Fibroblast of skin of scalp (primary cell): Measurements from ENCODE around the gene SORL1.

Experiments used
- DNase-seq: peaks from one replicate; pipeline ENCODE4 v3.0.0-alpha.2; 2013

SORL1 gene

GRCh38 chr11:121590772-121591404 lies 138.8 kb downstream of the SORL1 start:
- DNase-seq = no peak

GRCh38 chr11:121591405-121592033 lies 139.4 kb downstream of the SORL1 start:
- DNase-seq = peak; percentile 78

GRCh38 chr11:121592708-121593107 lies 140.6 kb downstream of the SORL1 start:
- no peak for DNase-seq

GRCh38 chr11:121595717-121596161 lies 143.6 kb downstream of the SORL1 start:
- DNase-seq = peak; percentile 99

- peak; percentile 37 for DNase-seq
Measured at GRCh38 chr11:121596195-121597155, 144.4 kb downstream of the SORL1 start.

- no peak for DNase-seq
Measured at GRCh38 chr11:121603316-121603715, 151.2 kb downstream of the SORL1 start.

GRCh38 chr11:121604152-121604551 lies 152.0 kb downstream of the SORL1 start:
- DNase-seq = no peak

GRCh38 chr11:121606354-121606753 lies 154.2 kb downstream of the SORL1 start:
- no peak for DNase-seq

- DNase-seq = no peak
Measured at GRCh38 chr11:121607341-121607740, 155.2 kb downstream of the SORL1 start.

- DNase-seq = no peak
Measured at GRCh38 chr11:121608545-121609098, 156.5 kb downstream of the SORL1 start.

GRCh38 chr11:121610706-121611105 lies 158.6 kb downstream of the SORL1 start:
- DNase-seq = no peak

GRCh38 chr11:121611242-121611641 lies 159.1 kb downstream of the SORL1 start:
- DNase-seq = no peak

GRCh38 chr11:121613724-121614123 lies 161.6 kb downstream of the SORL1 start:
- DNase-seq = peak; percentile 27

GRCh38 chr11:121614636-121615240 lies 162.6 kb downstream of the SORL1 start:
- DNase-seq = no peak

- no peak for DNase-seq
Measured at GRCh38 chr11:121615501-121615900, 163.4 kb downstream of the SORL1 start.

- DNase-seq = no peak
Measured at GRCh38 chr11:121618516-121618915, 166.4 kb downstream of the SORL1 start.

GRCh38 chr11:121625777-121626506 lies 173.8 kb downstream of the SORL1 start:
- DNase-seq = no peak

GRCh38 chr11:121626507-121626875 lies 174.4 kb downstream of the SORL1 start:
- DNase-seq = no peak

GRCh38 chr11:121626980-121627379 lies 174.9 kb downstream of the SORL1 start:
- no peak for DNase-seq

GRCh38 chr11:121630041-121630440 lies 177.9 kb downstream of the SORL1 start:
- peak; percentile 79 for DNase-seq

GRCh38 chr11:121631456-121631855 lies 179.3 kb downstream of the SORL1 start:
- no peak for DNase-seq

- no peak for DNase-seq
Measured at GRCh38 chr11:121634273-121634672, 182.2 kb downstream of the SORL1 start.
